ENCODE data around the gene ATN1. TPM values are rescaled to one million over a fixed set of nuclear protein-coding genes. Genes with fewer than 3 reads are reported as not detected.
A peak's percentile ranks its signal among the peaks of the same experiment; 100 is the strongest.

The ATN1 gene
- total RNA-seq, 1 experiment from 2014 or later: 82.3 TPM

GRCh38 chr12:6964605-6965025 lies 36.9 kb downstream of the ATN1 start:
- Histone ChIP-seq H3K27me3 (ENCODE audit: control insufficient read depth, insufficient read depth, low read length) (no peaks in the 10 kb centered on the region), H3K27ac (ENCODE audit: low read length) (peak overlapping the region; percentile 57), H3K36me3 (ENCODE audit: control insufficient read depth, insufficient read depth, low read length) (peaks cover 13% of the 10 kb centered on the region), H3K9me3 (ENCODE audit: control insufficient read depth, insufficient read depth, low read depth, low read length) (no peaks in the 10 kb centered on the region), H3K4me3 (ENCODE audit: low read depth in 2 of 2, low read length in 2 of 2) (no peak overlapping the region), H3K4me1 (ENCODE audit: control insufficient read depth, insufficient read depth, low read length) (peaks cover 26% of the 10 kb centered on the region)
- in situ Hi-C loops (cut with HindIII; ENCODE audit: low pct_unique_long_range_greater_than_20kb, low sequenced_read_pairs) (no loop called here), intact Hi-C loops (cut with micrococcal nuclease; ENCODE audit: unreplicated experiment) (no loop called here)
- DNase-seq (ENCODE audit: low read depth, low spot score) (no peak), ATAC-seq (no peak)
- ChIA-PET CTCF (interaction anchor here (1.3 kb wide), 1 partner anchor 15 kb away, joined by 3 read pairs; no protein-coding TSS in a partner anchor), POLR2A (interaction anchor here (1.4 kb wide), 1 partner anchor 21 kb away, joined by 8 read pairs; the partner anchor contains the start of genes C12orf57 and RNU7-1)
- no TSS peak for BruUV-seq (replicated peaks)
- TF ChIP-seq SIN3A (IDR thresholded peaks at IDR 0.05; ENCODE audit: borderline replicate concordance, insufficient read depth, low read depth, low read length): no peak
- no peak for TF ChIP-seq TCF7L2 (IDR thresholded peaks at IDR 0.05; ENCODE audit: low read depth, low read length)
- TF ChIP-seq CTCF (IDR thresholded peaks at IDR 0.05): no peak
- TF ChIP-seq POLR2AphosphoS5 (IDR thresholded peaks at IDR 0.05; ENCODE audit: low read depth, low read length): no peak
- no peak for TF ChIP-seq REST (IDR thresholded peaks at IDR 0.05; ENCODE audit: insufficient read depth in 1 of 2, low read depth in 2 of 2, low read length in 1 of 2)

GRCh38 chr12:6965026-6965661 lies 37.4 kb downstream of the ATN1 start:
- intact Hi-C loops (cut with micrococcal nuclease; ENCODE audit: unreplicated experiment): no loop called here
- BruUV-seq (replicated peaks): no TSS peak
- H3K9me3 ChIP-seq (ENCODE audit: control insufficient read depth, insufficient read depth, low read depth, low read length): no peaks in the 10 kb centered on the region

More at GRCh38 chr12:6965026-6965661, 37.4 kb downstream of the ATN1 start:
- Histone ChIP-seq H3K27me3 (ENCODE audit: control insufficient read depth, insufficient read depth, low read length) (no peaks in the 10 kb centered on the region), H3K4me1 (ENCODE audit: control insufficient read depth, insufficient read depth, low read length) (peaks cover 26% of the 10 kb centered on the region), H3K4me3 (ENCODE audit: low read depth in 2 of 2, low read length in 2 of 2) (no peak overlapping the region), H3K27ac (ENCODE audit: low read length) (peak overlapping the region; percentile 63), H3K36me3 (ENCODE audit: control insufficient read depth, insufficient read depth, low read length) (peaks cover 15% of the 10 kb centered on the region)
- ChIA-PET POLR2A (interaction anchor here (1.4 kb wide), 1 partner anchor 22 kb away, joined by 8 read pairs; the partner anchor contains the start of genes C12orf57 and RNU7-1), CTCF (interaction anchor here (1.3 kb wide), 1 partner anchor 16 kb away, joined by 3 read pairs; no protein-coding TSS in a partner anchor)
- peak; percentile 83 for ATAC-seq
- peak; percentile 32 for DNase-seq (ENCODE audit: low read depth, low spot score)
- TF ChIP-seq CTCF (IDR thresholded peaks at IDR 0.05) (peak; percentile 89), SIN3A (IDR thresholded peaks at IDR 0.05; ENCODE audit: borderline replicate concordance, insufficient read depth, low read depth, low read length) (no peak), REST (IDR thresholded peaks at IDR 0.05; ENCODE audit: insufficient read depth in 1 of 2, low read depth in 2 of 2, low read length in 1 of 2) (no peak), POLR2AphosphoS5 (IDR thresholded peaks at IDR 0.05; ENCODE audit: low read depth, low read length) (no peak), TCF7L2 (IDR thresholded peaks at IDR 0.05; ENCODE audit: low read depth, low read length) (no peak)
- in situ Hi-C loops (cut with HindIII; ENCODE audit: low pct_unique_long_range_greater_than_20kb, low sequenced_read_pairs): no loop called here

Data from Panc1 (cell line).